ENCODE results near the gene LIN7B. TPM values are rescaled to one million over a fixed set of nuclear protein-coding genes. Genes with fewer than 3 reads are reported as not detected.

The LIN7B gene
- total RNA-seq, 1 donor from 2014 or later = 3.2 TPM

DNA sequence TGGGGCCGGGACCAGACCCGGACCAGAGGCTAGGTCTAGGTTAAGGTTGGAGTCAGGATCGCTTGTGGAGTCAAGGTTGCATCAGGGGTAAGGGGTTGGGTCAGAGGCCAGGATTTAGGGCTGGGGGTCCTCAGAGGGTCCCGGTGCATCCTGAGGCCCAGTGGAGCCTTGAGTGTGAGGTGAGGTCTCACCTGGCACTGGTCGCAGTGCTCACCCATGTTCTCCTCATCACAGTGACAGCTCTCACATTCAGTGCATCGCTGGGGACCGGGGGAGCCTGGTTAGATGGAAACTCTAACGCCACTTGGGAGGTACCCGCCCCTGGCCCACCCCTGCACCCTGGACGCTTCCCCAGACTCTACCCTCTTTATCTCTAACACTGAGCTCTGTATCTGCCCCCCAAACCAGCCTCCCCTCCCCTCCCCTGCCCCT, 38.0 kb downstream of the LIN7B start:
- FAIRE-seq (no peak), DNase-seq (ENCODE audit: low read depth) (no peak)
- TF ChIP-seq, protein P1, sequence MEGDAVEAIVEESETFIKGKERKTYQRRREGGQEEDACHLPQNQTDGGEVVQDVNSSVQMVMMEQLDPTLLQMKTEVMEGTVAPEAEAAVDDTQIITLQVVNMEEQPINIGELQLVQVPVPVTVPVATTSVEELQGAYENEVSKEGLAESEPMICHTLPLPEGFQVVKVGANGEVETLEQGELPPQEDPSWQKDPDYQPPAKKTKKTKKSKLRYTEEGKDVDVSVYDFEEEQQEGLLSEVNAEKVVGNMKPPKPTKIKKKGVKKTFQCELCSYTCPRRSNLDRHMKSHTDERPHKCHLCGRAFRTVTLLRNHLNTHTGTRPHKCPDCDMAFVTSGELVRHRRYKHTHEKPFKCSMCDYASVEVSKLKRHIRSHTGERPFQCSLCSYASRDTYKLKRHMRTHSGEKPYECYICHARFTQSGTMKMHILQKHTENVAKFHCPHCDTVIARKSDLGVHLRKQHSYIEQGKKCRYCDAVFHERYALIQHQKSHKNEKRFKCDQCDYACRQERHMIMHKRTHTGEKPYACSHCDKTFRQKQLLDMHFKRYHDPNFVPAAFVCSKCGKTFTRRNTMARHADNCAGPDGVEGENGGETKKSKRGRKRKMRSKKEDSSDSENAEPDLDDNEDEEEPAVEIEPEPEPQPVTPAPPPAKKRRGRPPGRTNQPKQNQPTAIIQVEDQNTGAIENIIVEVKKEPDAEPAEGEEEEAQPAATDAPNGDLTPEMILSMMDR (IDR thresholded peaks at IDR 0.05; ENCODE audit: insufficient read depth, low read length, severe bottlenecking) = no peak
- Histone ChIP-seq H3K36me3 (ENCODE audit: control insufficient read depth, insufficient read depth, low read length) (no peaks in the 10 kb centered on the region), H3K27me3 (ENCODE audit: control insufficient read depth, insufficient read depth, low read length) (no peaks in the 10 kb centered on the region), H3K4me3 (ENCODE audit: low read depth, low read length) (no peak overlapping the region)

DNA sequence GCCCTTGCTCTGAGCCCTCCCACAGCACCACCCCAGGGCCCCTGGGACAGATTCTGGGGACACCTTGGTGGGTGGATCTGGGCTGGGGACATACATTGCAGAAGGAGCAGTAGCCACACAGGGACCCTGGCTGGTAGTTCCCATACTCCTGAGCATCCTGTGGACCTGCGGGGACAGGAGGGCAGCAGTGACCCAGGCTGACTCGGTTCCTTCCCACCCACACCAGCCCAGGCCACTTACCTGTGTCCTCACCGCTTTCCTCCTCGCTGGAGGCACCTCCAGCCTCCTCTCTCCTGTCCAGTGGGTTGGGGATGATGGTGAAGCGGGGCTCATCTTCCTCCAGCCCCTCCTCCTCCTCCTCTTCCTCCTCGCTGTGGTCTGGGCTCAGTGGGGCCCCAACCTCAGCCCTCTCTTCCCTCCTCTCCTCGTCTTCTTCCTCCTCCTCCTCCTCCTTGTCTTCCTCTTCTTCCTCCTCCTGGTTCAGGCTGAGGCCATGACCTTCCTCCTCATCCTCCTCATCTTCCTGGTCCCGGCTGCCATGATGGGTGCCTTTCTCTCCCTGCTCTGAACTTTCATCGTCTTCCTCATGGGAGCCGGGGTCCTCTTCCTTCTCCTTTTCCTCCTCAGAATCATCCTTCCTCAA, 39.1 kb downstream of the LIN7B start:
- DNase-seq (ENCODE audit: low read depth) = no peak
- no peaks in the 10 kb centered on the region for H3K36me3 ChIP-seq (ENCODE audit: control insufficient read depth, insufficient read depth, low read length)
- no peak for FAIRE-seq
- TF ChIP-seq, protein P1 (IDR thresholded peaks at IDR 0.05; ENCODE audit: insufficient read depth, low read length, severe bottlenecking) = no peak
- H3K27me3 ChIP-seq (ENCODE audit: control insufficient read depth, insufficient read depth, low read length) = no peaks in the 10 kb centered on the region
- H3K4me3 ChIP-seq (ENCODE audit: low read depth, low read length) = no peak overlapping the region

DNA sequence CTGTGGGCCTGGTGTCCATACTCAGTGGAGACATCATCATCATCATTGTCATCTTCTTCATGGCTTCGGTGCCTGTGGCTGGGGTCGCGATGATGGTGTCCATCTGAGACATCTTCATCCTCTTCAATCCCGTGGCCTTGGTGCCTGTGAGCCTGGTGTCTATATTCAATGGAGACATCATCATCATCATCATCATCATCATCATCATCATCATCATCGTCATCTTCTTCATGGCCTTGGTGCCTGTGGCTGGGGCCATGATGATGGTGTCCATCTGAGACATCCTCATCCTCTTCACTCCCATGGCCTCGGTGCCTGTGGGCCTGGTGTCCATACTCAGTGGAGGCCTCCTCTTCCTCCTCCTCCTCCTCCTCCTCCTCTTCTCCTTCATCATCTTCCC, 40.1 kb downstream of the LIN7B start:
- TF ChIP-seq, protein P1 (IDR thresholded peaks at IDR 0.05; ENCODE audit: insufficient read depth, low read length, severe bottlenecking) = no peak
- FAIRE-seq (no peak), DNase-seq (ENCODE audit: low read depth) (no peak)
- H3K36me3 ChIP-seq (ENCODE audit: control insufficient read depth, insufficient read depth, low read length) = no peaks in the 10 kb centered on the region
- H3K4me3 ChIP-seq (ENCODE audit: low read depth, low read length) = no peak overlapping the region
- H3K27me3 ChIP-seq (ENCODE audit: control insufficient read depth, insufficient read depth, low read length) = no peaks in the 10 kb centered on the region

DNA sequence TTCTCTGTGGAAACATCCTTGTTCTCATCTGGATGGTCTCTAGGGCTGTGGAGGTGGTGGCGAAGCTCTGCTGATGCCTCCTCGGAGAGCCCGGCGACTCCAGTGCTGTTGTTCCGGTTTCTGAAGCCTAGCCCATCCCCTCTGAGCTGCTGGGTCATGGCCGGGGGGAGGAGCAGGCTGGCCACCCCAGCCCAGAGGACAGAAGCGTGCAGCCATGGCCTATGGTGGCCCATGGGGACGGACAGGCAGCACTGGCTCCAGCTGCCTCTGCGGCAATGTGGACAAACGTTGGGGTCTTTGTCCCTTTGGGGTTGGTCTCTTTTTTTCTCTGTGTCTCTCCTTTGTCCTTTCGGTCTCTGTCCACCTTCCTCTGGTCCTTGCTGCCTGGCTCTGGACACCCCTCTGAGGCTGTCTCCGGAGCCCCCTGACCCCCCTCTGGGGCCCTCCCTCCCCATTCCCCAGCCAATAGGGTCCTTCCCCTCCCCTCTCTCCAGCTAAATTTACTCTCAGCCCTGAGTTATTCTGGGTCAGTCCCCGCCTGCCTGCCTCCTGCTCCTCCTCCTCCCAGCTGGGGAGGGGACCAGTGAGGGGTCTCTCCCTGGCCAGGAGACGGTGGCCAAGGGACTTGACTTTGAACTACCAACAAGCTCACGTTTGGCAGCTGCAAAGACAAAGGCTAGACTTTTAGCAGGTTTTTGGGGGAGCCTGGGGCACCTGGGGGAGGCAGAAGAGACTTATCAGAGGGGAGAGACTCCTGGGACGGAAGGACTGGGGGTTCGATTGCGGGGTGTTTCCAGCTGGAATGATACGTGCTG, 41.0 kb downstream of the LIN7B start, which contains the start of gene HRC:
Gene HRC (minus strand): TSS at position 392 of the 815 bp plus-strand sequence. CDS start 159 bp downstream, at position 233.
- DNase-seq (ENCODE audit: low read depth) = no peak
- H3K36me3 ChIP-seq (ENCODE audit: control insufficient read depth, insufficient read depth, low read length) = peaks cover 4% of the 10 kb centered on the region
- no peak for FAIRE-seq
- no peaks in the 10 kb centered on the region for H3K27me3 ChIP-seq (ENCODE audit: control insufficient read depth, insufficient read depth, low read length)
- TF ChIP-seq, protein P1 (IDR thresholded peaks at IDR 0.05; ENCODE audit: insufficient read depth, low read length, severe bottlenecking) = no peak
- H3K4me3 ChIP-seq (ENCODE audit: low read depth, low read length) = no peak within 1 kb of the TSS

DNA sequence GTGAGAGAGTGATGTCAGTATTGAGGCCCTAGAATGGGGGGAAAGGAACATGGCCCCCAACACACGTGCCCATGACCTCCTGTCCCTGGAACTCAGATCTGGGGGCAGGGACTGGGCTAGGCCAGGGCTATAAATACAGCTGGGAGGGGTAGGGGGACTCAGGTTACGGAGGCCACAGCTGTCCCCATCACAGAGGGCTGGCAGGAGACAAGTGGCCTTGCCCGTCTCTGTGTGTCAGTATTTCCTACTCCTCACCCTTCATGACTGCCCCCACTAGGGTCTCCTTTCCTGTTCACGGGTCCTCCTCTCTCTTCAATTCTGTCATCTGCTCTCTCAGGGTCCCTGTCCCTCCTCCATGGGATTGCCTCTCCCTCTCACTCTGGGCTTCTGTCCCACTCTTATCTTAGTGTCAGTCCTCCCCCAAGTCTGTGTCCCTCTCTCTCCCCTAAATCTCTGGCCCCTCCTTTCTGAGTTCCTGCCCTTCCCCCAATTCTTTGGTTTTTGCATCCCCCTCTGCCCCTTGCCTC, 41.7 kb downstream of the LIN7B start:
- no peaks in the 10 kb centered on the region for H3K27me3 ChIP-seq (ENCODE audit: control insufficient read depth, insufficient read depth, low read length)
- TF ChIP-seq, protein P1 (IDR thresholded peaks at IDR 0.05; ENCODE audit: insufficient read depth, low read length, severe bottlenecking) = no peak

More for the DNA sequence above, 41.7 kb downstream of the LIN7B start:
- FAIRE-seq (peak; percentile 58), DNase-seq (ENCODE audit: low read depth) (no peak)
- no peak overlapping the region for H3K4me3 ChIP-seq (ENCODE audit: low read depth, low read length)
- H3K36me3 ChIP-seq (ENCODE audit: control insufficient read depth, insufficient read depth, low read length) = peaks cover 4% of the 10 kb centered on the region
